ENCODE results near the gene MGA. TPM values are rescaled to one million over a fixed set of nuclear protein-coding genes. Genes with fewer than 3 reads are reported as not detected.
A peak's percentile ranks its signal among the peaks of the same experiment; 100 is the strongest.

Gene MGA
- 22.0 TPM for polyA plus RNA-seq (ENCODE audit: insufficient read length)

DNA sequence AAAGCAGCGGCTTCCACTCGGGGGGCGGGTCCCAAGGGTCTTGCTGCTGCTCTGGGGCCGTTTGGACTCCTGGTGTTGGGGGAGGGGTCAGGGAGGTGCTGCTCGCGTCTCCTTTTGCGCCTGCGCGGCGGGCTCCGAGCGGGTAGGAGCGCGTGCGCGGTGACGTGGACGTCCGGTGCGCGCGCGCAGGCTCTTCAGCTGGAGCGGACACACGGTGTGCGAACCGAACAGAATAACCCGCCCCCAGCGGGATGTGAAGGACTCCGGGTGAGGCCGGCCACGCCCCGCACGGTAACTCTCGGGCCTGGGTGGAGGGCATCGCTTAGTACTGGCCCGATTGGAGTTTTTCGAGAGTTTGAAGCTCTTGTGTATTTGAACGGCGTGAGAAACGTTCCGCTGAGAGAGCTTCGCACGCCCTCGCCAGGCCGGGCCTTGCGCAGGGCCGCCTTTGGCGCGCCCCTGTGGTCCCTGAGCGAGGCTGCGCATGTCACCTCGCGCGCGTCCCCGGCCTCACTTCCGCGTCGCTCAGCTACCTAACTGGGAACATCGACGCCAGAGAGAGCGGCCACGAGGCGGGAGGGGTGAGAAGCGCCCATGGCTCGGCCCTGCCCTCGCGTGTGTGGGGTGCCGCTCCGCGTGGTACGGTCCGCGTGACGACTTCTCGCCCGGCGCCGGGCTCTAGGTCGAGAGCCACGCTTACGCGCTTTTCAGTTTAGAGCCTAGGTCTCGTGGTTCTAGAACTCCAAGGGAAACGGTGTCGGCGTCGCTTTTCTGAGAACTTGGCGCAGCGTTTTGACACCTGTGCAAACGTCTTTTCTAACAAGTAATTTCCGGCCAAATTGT lies at the start of gene MGA:
Gene MGA, plus strand, starts transcription at position 171 of the 843 bp plus-strand sequence.
- peak; percentile 96 for DNase-seq

DNA sequence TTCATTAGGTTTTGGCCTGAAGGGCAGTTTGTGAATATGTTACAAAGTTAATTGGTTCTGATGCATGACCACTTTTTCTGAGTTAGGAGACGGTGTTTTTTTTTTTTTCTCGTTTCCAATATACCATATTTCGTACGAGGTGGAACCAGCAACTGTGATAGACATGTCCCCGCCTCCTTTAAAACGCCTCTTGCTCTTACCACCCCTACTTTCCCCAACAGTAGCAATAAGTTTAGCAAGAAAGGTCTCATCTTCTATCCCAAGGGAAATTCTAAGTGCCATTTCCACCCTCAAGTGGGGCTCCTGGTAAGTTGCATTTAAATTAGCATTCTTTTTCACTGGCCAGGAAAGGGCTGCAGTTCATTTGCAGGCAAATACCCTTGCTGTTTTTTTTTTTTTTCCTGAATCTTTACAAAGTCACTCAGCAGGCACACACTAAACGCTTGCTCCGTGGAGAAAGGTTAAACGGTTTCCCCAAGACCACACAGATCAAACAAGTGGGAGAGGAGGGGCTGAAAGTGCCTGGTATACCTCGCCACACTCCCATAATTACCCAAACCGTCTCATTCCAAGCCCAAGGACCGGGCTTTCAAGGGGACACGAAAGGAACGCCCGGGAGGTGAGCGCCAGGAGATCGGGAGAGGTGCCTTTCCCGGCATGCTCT lies 39.5 kb upstream of the MGA start:
- no peak for DNase-seq

GRCh38 chr15:41621200-41622193 lies 38.7 kb upstream of the MGA start:
- DNase-seq = peak; percentile 91

- no peak for DNase-seq
Measured at GRCh38 chr15:41622901-41623300, 37.3 kb upstream of the MGA start.

GRCh38 chr15:41627203-41627602 lies 33.0 kb upstream of the MGA start:
- no peak for DNase-seq

GRCh38 chr15:41629463-41629862 lies 30.7 kb upstream of the MGA start:
- DNase-seq = no peak

DNA sequence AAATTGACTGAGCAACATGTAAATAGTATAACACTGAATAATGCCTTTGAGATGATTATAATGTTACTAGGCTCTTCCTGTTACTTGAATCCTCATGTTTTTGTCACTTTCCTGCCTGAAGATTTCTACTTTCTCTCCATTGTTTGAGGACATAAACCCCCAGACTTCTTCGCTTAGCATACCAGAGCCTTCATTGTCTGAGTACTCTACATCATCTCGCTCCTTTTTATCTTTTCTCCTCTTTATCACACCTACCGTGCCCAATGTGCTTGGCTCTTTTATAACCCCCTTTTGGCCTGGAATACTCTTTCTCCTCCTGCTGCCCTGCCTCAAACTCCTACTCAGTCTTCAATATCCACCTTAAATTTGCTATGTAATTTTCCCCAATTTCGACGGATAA lies 30.3 kb upstream of the MGA start:
- DNase-seq = no peak

GRCh38 chr15:41630616-41631217 lies 29.5 kb upstream of the MGA start:
- no peak for DNase-seq

GRCh38 chr15:41631880-41632470 lies 28.2 kb upstream of the MGA start:
- no peak for DNase-seq

DNA sequence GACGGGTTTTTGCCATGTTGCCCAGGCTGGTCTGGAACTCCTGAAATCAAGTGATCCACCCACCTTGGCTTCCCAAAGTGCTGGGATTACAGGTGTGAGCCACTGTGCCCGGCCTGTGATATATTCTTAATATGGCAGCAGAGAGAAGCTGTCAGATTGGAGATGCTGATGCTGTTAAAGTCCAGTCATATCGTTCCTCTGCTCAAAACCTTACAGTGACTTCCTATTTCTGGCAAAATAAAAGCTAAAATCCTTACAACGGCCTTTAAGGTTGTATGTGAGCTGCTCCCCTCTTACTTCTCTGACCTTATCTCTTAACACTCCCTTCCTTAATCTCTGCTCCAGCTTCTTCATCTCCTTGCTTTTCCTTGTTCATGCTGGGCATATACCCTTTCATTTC lies 26.6 kb upstream of the MGA start:
- no peak for DNase-seq

DNA sequence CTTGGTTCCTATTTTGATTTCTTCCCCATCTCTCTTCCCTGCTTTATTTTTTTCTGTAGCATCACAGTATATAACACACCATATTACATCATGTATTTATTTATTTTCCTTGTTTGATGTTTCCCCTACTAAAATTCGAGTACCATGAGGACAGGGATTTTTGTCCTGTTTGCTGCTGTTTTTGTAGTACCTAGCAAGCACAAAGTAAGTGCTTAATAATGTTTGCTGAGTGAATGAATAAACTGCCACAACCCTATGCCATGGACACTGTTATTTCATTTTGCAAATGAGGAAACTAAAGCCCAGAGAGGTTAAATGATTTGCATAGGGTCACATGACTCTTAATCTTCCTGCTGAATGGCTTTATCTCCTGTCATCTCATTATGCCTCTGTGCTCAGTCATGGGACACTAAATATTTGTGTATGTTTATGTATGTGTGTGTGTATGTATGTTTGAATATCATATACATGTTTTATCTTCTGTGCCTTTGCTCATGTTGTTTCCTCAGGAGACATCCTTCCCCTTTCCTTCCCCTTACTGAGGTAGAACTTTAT lies 26.1 kb upstream of the MGA start:
- DNase-seq = no peak

DNA sequence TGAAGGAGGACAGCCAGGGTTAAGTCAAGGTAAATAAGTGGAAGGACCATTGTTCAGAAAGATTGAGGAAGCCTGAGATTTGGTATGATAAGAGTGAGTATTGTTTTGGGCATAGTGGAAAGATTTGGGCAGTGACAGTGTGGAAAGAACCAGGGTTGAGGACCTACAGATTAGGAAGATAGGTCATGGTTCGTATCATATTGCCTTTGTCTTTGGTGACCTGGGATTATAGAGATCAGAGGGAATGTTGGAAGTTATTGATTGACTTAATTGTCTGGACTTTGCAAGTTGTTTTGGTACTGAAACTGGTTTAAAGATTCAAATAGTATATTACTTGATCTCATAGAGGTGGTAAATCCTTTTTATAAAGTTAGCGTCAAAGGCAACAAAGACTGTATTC lies 23.1 kb upstream of the MGA start:
- no peak for DNase-seq

- no peak for DNase-seq
Measured at GRCh38 chr15:41640985-41641384, 19.2 kb upstream of the MGA start.

- no peak for DNase-seq
Measured at GRCh38 chr15:41647262-41647661, 12.9 kb upstream of the MGA start.

GRCh38 chr15:41648097-41648496 lies 12.1 kb upstream of the MGA start:
- DNase-seq = no peak

DNA sequence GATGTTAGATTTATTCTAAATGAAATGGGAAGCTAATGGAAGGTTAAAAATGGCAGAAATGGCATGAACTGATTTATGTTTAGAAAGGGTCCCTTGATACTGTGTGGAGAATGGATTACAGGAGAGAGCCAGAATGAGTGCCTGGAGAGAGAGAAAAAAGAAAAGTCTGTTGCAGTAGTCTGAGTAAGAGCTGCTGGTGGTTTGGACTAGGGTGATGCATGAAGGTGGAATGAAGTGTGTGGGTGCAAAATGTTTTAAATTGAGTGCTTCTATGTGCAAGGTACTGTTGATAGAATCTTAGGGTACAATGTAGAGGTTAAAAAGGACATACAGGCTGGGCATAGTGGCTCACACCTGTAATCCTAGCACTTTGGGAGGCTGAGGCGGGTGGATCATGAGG lies 11.4 kb upstream of the MGA start:
- no peak for DNase-seq

- DNase-seq = no peak
Measured at GRCh38 chr15:41650806-41651205, 9.4 kb upstream of the MGA start.

- DNase-seq = no peak
Measured at GRCh38 chr15:41651373-41651772, 8.8 kb upstream of the MGA start.

- DNase-seq = no peak
Measured at GRCh38 chr15:41653760-41654159, 6.4 kb upstream of the MGA start.

DNA sequence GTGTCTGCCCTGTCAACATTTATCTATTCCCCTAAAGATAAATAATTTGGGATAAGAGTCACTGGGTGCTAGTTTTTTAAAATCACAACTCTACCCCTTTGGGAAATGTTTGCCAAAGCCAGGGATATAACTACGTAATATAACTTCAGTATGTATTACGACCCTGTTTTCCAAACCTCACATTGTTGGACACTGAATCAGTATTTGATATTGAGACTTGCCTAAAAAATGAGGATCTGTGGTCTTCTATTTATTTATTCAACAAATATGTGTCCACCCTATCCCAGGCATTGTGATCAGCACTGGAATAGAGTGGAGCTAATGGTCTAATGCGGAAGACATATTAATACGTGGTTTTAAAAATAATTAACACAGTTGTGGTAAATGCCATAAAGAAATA lies 4.5 kb upstream of the MGA start:
- DNase-seq = no peak

GRCh38 chr15:41656188-41656587 lies 4.0 kb upstream of the MGA start:
- DNase-seq = no peak

DNA sequence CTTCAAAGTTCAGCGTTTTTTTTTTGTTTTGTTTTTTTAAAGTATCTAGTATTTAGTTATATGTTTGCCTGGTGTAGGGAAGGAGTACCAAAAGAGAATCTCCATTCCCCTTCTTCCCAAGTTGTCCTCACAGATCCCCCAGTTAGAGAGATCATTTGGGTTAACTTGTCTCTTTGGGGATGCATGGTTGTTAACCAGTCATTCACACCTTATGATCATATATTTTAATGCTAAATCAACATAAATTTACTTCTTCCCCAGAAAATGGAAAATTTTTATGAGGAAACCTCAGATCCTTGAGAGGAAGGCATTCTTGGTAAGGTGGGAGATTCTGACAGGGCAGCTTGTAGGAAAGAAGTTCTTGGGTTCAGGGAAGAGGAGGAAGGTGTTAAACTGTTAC lies 1.5 kb upstream of the MGA start:
- no peak for DNase-seq
